ENCODE results near the gene MISP.
A peak's percentile ranks its signal among the peaks of the same experiment; 100 is the strongest.

The MISP gene

DNA sequence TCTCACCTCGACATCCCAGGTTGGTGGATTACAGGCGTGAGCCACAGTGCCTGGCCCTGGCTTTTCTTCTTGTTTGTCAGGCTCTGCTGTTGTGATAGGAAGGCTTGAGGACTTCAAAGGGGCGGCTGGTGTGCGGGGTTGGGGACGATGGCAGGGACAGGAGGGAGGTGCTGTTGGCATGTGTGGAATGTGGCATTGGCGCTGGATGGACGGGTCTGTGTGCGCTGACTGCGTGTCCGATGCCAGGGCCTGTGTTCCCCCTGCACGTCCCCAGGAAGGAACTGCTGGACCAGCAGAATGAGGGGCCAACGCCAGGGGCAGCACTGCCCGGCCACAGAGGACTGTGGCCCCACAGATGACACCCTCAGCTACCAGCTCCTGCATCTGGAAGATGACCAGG, 33.6 kb downstream of the MISP start:
- TF ChIP-seq, protein P1, sequence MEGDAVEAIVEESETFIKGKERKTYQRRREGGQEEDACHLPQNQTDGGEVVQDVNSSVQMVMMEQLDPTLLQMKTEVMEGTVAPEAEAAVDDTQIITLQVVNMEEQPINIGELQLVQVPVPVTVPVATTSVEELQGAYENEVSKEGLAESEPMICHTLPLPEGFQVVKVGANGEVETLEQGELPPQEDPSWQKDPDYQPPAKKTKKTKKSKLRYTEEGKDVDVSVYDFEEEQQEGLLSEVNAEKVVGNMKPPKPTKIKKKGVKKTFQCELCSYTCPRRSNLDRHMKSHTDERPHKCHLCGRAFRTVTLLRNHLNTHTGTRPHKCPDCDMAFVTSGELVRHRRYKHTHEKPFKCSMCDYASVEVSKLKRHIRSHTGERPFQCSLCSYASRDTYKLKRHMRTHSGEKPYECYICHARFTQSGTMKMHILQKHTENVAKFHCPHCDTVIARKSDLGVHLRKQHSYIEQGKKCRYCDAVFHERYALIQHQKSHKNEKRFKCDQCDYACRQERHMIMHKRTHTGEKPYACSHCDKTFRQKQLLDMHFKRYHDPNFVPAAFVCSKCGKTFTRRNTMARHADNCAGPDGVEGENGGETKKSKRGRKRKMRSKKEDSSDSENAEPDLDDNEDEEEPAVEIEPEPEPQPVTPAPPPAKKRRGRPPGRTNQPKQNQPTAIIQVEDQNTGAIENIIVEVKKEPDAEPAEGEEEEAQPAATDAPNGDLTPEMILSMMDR (IDR thresholded peaks at IDR 0.05; ENCODE audit: low read depth, low read length): no peak
- no peak overlapping the region for H3K4me3 ChIP-seq (replicated peaks in 1 of 2; ENCODE audit: low read depth in 2 of 2, low read length in 2 of 2)
- DNase-seq (ENCODE audit: low read depth in 2 of 2): no peak

DNA sequence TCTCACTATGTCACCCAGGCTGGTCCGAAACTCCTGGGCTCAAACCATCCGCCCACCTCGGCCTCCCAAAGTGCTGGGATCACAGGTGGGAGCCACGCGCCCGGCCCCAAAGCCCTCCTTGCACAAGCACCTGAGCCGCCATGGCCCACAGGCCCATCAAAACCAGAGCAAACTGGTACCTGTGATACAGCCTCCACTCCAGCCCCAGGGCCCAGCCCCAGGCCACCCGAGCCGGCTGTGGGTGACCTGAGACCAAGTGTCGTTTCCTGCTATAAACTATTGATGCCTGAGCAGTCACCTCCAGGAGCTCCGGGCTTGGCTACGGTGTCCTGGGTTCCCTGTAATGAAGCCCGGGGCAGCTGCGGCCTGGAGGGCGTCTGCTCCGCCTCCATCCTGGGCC, 36.6 kb downstream of the MISP start:
- no peak overlapping the region for H3K4me3 ChIP-seq (replicated peaks in 1 of 2; ENCODE audit: low read depth in 2 of 2, low read length in 2 of 2)
- no peak for DNase-seq (ENCODE audit: low read depth in 2 of 2)
- TF ChIP-seq, protein P1 (IDR thresholded peaks at IDR 0.05; ENCODE audit: low read depth, low read length): no peak

DNA sequence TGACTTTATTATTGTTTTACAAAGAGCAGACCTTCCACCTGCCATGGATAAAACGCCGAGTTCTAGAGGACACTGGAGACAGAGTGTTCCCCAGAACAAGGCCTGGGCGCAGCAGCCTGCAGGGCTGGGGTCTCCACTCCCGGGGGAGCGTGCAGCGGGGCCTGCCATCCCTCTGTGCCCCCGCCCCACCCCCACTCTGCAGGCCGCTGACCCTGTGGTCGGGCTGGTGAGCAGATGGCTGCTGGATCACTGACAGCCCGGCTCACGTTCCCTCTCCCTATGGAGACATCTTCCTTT, 37.7 kb downstream of the MISP start:
- TF ChIP-seq, protein P1 (IDR thresholded peaks at IDR 0.05; ENCODE audit: low read depth, low read length): no peak
- no peak for DNase-seq (ENCODE audit: low read depth in 2 of 2)
- H3K4me3 ChIP-seq (replicated peaks in 1 of 2; ENCODE audit: low read depth in 2 of 2, low read length in 2 of 2): no peak overlapping the region

DNA sequence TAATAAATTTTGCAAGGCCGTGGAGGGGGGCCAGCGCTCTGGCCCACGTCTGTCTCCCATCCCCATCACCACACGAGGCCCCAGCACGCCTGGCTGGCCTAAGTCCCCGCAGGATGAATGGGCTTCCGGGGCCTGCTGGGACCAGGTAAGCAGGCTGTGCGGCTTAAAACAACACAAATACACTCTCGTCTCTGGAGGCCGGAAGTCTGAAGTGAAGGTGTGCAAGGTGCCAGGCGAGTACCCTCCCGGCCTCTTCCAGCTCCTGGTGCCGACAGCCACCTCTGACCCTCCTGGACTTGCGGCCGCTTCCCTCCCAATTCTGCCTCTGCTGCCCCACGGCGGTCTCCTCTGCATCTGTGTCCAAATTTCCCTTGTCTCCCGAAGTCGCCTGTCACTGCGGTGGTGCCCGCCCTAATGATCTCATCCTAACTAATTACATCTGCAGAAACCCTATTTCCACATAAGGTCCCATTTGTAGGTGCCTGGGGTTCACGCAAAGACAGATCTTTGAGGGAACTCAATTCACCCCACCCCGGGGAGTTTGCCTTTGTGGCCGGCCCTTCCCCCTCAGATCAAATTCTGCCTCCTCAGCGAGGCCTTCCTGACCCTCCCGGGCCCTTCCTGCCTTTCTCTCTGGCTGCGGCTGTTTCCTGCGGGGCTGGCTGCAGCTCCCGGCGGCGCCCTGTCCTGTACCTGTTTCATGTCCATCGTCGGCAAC, 38.2 kb downstream of the MISP start:
- peak in 1 of 2 donors; percentile 37 for DNase-seq (ENCODE audit: low read depth in 2 of 2)
- H3K4me3 ChIP-seq (replicated peaks in 1 of 2; ENCODE audit: low read depth in 2 of 2, low read length in 2 of 2): no peak overlapping the region
- TF ChIP-seq, protein P1 (IDR thresholded peaks at IDR 0.05; ENCODE audit: low read depth, low read length): no peak

DNA sequence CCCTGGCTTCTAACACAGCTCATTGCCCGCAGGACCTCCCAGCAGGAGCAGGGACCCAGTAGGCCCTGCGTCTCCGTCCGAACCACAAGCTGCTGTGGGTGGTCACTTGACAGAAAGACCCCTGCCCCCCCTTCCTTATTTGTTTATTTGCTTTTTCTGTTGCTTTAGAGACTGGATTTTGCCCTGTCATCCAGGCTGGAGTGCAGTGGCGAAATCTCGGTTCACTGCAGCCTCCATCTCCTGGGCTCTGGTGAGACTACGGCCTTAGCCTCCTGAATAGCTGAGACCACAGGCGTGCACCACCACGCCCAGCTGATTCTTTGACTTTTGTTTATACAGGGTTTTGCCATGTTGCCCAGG, 38.8 kb downstream of the MISP start:
- no peak overlapping the region for H3K4me3 ChIP-seq (replicated peaks in 1 of 2; ENCODE audit: low read depth in 2 of 2, low read length in 2 of 2)
- TF ChIP-seq, protein P1 (IDR thresholded peaks at IDR 0.05; ENCODE audit: low read depth, low read length): no peak
- DNase-seq (ENCODE audit: low read depth in 2 of 2): peak in 1 of 2 donors; percentile 29

DNA sequence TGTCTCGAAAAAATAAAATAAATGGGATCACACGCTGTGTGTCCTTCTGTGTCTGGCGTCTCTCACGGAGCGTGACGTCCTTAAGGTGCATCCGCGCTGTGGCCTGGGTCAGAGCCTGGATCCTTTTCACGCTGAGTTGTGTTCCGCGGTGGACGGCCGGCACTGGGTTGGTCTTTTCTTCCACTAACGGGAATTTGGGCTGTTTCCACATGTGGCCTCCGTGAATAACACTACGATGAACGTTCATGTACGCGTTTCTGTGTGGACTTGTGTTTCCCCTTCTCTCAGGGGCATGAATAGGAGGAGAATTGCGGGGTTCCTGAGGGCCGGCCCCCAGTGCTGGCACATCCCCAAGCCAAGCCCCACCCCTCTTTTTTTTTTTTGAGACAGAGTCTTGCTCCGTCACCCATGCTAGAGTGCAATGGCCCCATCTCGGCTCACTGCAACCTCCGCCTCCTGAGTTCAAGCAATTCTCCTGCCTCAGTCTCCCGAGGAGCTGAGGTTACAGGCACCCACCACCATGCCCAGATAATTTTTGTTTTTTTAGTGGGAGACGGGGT, 40.2 kb downstream of the MISP start:
- no peak overlapping the region for H3K4me3 ChIP-seq (replicated peaks in 1 of 2; ENCODE audit: low read depth in 2 of 2, low read length in 2 of 2)
- TF ChIP-seq, protein P1 (IDR thresholded peaks at IDR 0.05; ENCODE audit: low read depth, low read length): no peak
- no peak for DNase-seq (ENCODE audit: low read depth in 2 of 2)

All from cardiac fibroblast (primary cell).